H9 (cell line): ENCODE measurements around the gene FBXO11. TPM values are rescaled to one million over a fixed set of nuclear protein-coding genes. Genes with fewer than 3 reads are reported as not detected.

Experiments
- DNase-seq: peaks from one replicate; pipeline ENCODE4 v3.0.0-alpha.2; 2017
- H2AFZ ChIP-seq: one replicate; pipeline ENCODE4 v1.6.1; 2013; ENCODE audit warnings: mild to moderate bottlenecking, low read length, control low read depth, moderate library complexity
- H2AK5ac ChIP-seq: 2 replicates; pipeline ENCODE4 v1.6.1; 2013; ENCODE audit warnings: low read length, control low read depth, mixed read lengths; ENCODE audit not compliant: insufficient read length
- H2BK120ac ChIP-seq: one replicate; pipeline ENCODE4 v1.6.1; 2013; ENCODE audit warnings: low read depth, mild to moderate bottlenecking, low read length, control low read depth, inconsistent platforms; ENCODE audit not compliant: poor library complexity, severe bottlenecking
- H2BK12ac ChIP-seq: 2 replicates; pipeline ENCODE4 v1.6.1; 2013; ENCODE audit warnings: low read length, control low read depth, mixed read lengths, low read depth; ENCODE audit not compliant: insufficient read length
- H2BK15ac ChIP-seq: 2 replicates; pipeline ENCODE4 v1.6.1; 2013; ENCODE audit warnings: low read depth, low read length, control low read depth
- H2BK20ac ChIP-seq: one replicate; pipeline ENCODE4 v1.6.1; 2013; ENCODE audit warnings: low read depth, mild to moderate bottlenecking, low read length, control low read depth, inconsistent platforms; ENCODE audit not compliant: poor library complexity, severe bottlenecking
- H2BK5ac ChIP-seq: 2 replicates; pipeline ENCODE4 v1.6.1; 2013; ENCODE audit warnings: low read length, control low read depth, mixed read lengths; ENCODE audit not compliant: insufficient read length
- H3K14ac ChIP-seq: 2 replicates; pipeline ENCODE4 v1.6.1; 2013; ENCODE audit warnings: low read length, control low read depth; ENCODE audit not compliant: insufficient read depth
- H3K18ac ChIP-seq: 2 replicates; pipeline ENCODE4 v1.6.1; 2013; ENCODE audit warnings: low read depth, mild to moderate bottlenecking, mixed read lengths, low read length, control low read depth; ENCODE audit not compliant: insufficient read length
- H3K23ac ChIP-seq: 2 replicates; pipeline ENCODE4 v1.6.1; 2013; ENCODE audit warnings: low read length, control low read depth, mixed read lengths, low read depth; ENCODE audit not compliant: insufficient read length
- H3K23me2 ChIP-seq: 2 replicates; pipeline ENCODE4 v1.6.1; 2013; ENCODE audit warnings: low read depth, mild to moderate bottlenecking, mixed read lengths, low read length, control low read depth; ENCODE audit not compliant: insufficient read length, poor library complexity, severe bottlenecking
- H3K27ac ChIP-seq: 2 replicates; pipeline ENCODE4 v1.5.1; 2013; ENCODE audit warnings: low read length, control low read depth, mixed read lengths, low read depth; ENCODE audit not compliant: insufficient read length
- H3K27me3 ChIP-seq: 2 replicates; pipeline ENCODE4 v1.6.1; 2013; ENCODE audit warnings: low read length, control low read depth, inconsistent platforms; ENCODE audit not compliant: insufficient read depth
- H3K4ac ChIP-seq: 2 replicates; pipeline ENCODE4 v1.6.1; 2013; ENCODE audit warnings: low read depth, mild to moderate bottlenecking, control low read depth, inconsistent platforms, low read length, moderate library complexity
- H3K4me1 ChIP-seq: 2 replicates; pipeline ENCODE4 v1.6.1; 2013; ENCODE audit warnings: low read length, control low read depth, inconsistent platforms; ENCODE audit not compliant: insufficient read depth
- H3K4me2 ChIP-seq: 2 replicates; pipeline ENCODE4 v1.6.1; 2013; ENCODE audit warnings: low read length, control low read depth, mixed read lengths; ENCODE audit not compliant: insufficient read length, insufficient read depth
- H3K56ac ChIP-seq: 2 replicates; pipeline ENCODE4 v1.6.1; 2013; ENCODE audit warnings: low read depth, mild to moderate bottlenecking, mixed read lengths, low read length, control low read depth; ENCODE audit not compliant: insufficient read length
- H3K79me1 ChIP-seq: 2 replicates; pipeline ENCODE4 v1.6.1; 2013; ENCODE audit warnings: low read depth, mild to moderate bottlenecking, moderate library complexity, low read length, control low read depth, inconsistent platforms; ENCODE audit not compliant: insufficient read depth, poor library complexity, severe bottlenecking
- H3K79me2 ChIP-seq: 2 replicates; pipeline ENCODE4 v1.6.1; 2013; ENCODE audit warnings: low read length, control low read depth, inconsistent platforms; ENCODE audit not compliant: insufficient read depth
- H3K9ac ChIP-seq: 2 replicates; pipeline ENCODE4 v1.6.1; 2013; ENCODE audit warnings: low read length, control low read depth, mixed read lengths; ENCODE audit not compliant: insufficient read length; ENCODE audit errors: extremely low read depth
- H3K9me3 ChIP-seq: one replicate; pipeline ENCODE4 v1.6.1; 2013; ENCODE audit warnings: low read depth, low read length, inconsistent platforms; ENCODE audit not compliant: control insufficient read depth
- H3T11ph ChIP-seq: one replicate; pipeline ENCODE4 v1.6.1; 2013; ENCODE audit warnings: mild to moderate bottlenecking, low read length, control low read depth, inconsistent platforms
- H4K20me1 ChIP-seq: one replicate; pipeline ENCODE4 v1.6.1; 2013; ENCODE audit not compliant: control insufficient read depth, insufficient read length, insufficient read depth
- H4K5ac ChIP-seq: 2 replicates; pipeline ENCODE4 v1.6.1; 2013; ENCODE audit warnings: low read depth, mild to moderate bottlenecking, mixed read lengths, low read length, control low read depth; ENCODE audit not compliant: insufficient read length
- H4K8ac ChIP-seq: replicated peaks from 2 replicates; pipeline ENCODE4 v1.6.1; 2013; ENCODE audit warnings: low read length, control low read depth, mixed read lengths, low read depth; ENCODE audit not compliant: insufficient read length
- H4K91ac ChIP-seq: 2 replicates; pipeline ENCODE4 v1.6.1; 2013; ENCODE audit warnings: low read depth, mild to moderate bottlenecking, moderate library complexity, mixed read lengths, low read length, control low read depth; ENCODE audit not compliant: insufficient read length
- H3K27ac Mint-ChIP-seq, 3 experiments: 2 replicates in 2 of 3; 3 replicates in 1 of 3; pipeline ENCODE4 v1.8.0; 2020 to 2021; ENCODE audit warnings: mixed read lengths in 3 of 3, mild to moderate bottlenecking in 1 of 3, moderate library complexity in 1 of 3
- H3K27me3 Mint-ChIP-seq: 2 replicates; pipeline ENCODE4 v1.8.0; 2021; ENCODE audit warnings: low read depth, mild to moderate bottlenecking, moderate library complexity, mixed read lengths
- H3K36me3 Mint-ChIP-seq, 3 experiments: 2 replicates in 2 of 3; 3 replicates in 1 of 3; pipeline ENCODE4 v1.8.0; 2020 to 2021; ENCODE audit warnings: low read depth in 3 of 3, mixed read lengths in 3 of 3; ENCODE audit not compliant: insufficient read depth in 1 of 3
- H3K4me1 Mint-ChIP-seq, 2 experiments: 2 replicates each; pipeline ENCODE4 v1.8.0; 2020; ENCODE audit warnings: mixed read lengths in 2 of 2
- H3K4me3 Mint-ChIP-seq, 2 experiments: 2 replicates in 1 of 2; 3 replicates in 1 of 2; pipeline ENCODE4 v1.8.0; 2020 to 2021; ENCODE audit warnings: mild to moderate bottlenecking in 2 of 2, mixed read lengths in 2 of 2, moderate library complexity in 1 of 2
- H3K9me3 Mint-ChIP-seq, 2 experiments: 2 replicates in 1 of 2; 3 replicates in 1 of 2; pipeline ENCODE4 v1.8.0; 2020; ENCODE audit warnings: mild to moderate bottlenecking in 2 of 2, mixed read lengths in 2 of 2, moderate library complexity in 1 of 2
- WGBS: extraction: QIAGEN DNeasy Blood & Tissue Kit; methylation state at CpG from one replicate; pipeline ENCODE4 v1.1.7; 2013; ENCODE audit warnings: missing lambda C conversion rate, low lambda C conversion rate, mixed read lengths; ENCODE audit not compliant: insufficient read length; ENCODE audit errors: extremely low coverage; 5-methylcytosine and 5-hydroxymethylcytosine counted together
- total RNA-seq: library from RNA; stranded (reverse); gene quantifications from 2 replicates; pipeline ENCODE4 v1.2.1, GENCODE V29; 2021
- TF ChIP-seq, protein P1 (sequence below): fragments of 200-600 bp; sonication (generic); conservative IDR thresholded peaks from 3 replicates; pipeline ENCODE4 v1.8.0; 2021; ENCODE audit warnings: antibody characterized with exemption, mild to moderate bottlenecking

Gene FBXO11
- total RNA-seq, 1 experiment from 2014 or later, result 68.8 TPM

DNA sequence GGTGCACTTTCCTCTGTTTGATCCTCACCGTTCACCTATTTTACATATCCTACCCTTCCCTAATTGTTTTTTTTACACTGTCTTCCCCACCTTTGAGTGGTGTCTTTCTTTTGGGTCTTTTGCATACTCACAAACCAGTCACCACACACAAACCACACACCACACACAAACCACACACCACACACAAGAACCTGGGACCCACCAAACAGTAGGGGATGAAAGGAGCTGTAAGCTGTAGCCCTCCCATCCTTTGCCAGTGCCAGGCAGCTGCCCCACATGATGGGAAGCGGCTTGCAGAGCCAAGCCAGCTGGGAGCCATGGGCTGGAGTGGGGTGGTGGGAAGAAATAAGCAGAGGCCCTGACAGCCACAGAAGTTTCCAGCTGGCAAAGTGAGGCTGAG lies 162.2 kb downstream of the FBXO11 start:
- Histone ChIP-seq H2BK5ac (no peak overlapping the region), H2BK15ac (no peak overlapping the region), H4K20me1 (no peaks in the 10 kb centered on the region), H3K27ac (no peak overlapping the region), H4K91ac (no peak overlapping the region), H3K14ac (no peak overlapping the region), H2BK12ac (no peak overlapping the region), H4K5ac (no peak overlapping the region), H3K56ac (no peak overlapping the region), H3K79me1 (no peaks in the 10 kb centered on the region), H2AFZ (no peak overlapping the region), H3K18ac (no peak overlapping the region), H3K23ac (no peak overlapping the region), H4K8ac (no peak overlapping the region), H3K4me2 (no peak overlapping the region), H3K4ac (no peak overlapping the region), H3T11ph (no peak overlapping the region), H3K79me2 (no peaks in the 10 kb centered on the region), H3K9ac (no peak overlapping the region), H3K9me3 (peaks cover 6% of the 10 kb centered on the region), H3K4me1 (peaks cover 8% of the 10 kb centered on the region), H2BK20ac (no peak overlapping the region), H2AK5ac (no peak overlapping the region), H3K27me3 (no peaks in the 10 kb centered on the region), H3K23me2 (no peaks in the 10 kb centered on the region), H2BK120ac (no peak overlapping the region)
- Mint-ChIP-seq H3K27me3 (no peaks in the 10 kb centered on the region), H3K4me1 (peaks cover 50 to 58% of the 10 kb centered on the region in 2 experiments), H3K4me3 (no peak overlapping the region), H3K27ac (peak overlapping the region in 2 of 3 experiments; percentile 23 to 31; a peak in 1 of 7 replicates), H3K36me3 (peaks cover 19 to 33% (median 22%) of the 10 kb centered on the region in 3 experiments), H3K9me3 (peaks cover 27 to 28% of the 10 kb centered on the region in 2 experiments)
- TF ChIP-seq, protein P1, sequence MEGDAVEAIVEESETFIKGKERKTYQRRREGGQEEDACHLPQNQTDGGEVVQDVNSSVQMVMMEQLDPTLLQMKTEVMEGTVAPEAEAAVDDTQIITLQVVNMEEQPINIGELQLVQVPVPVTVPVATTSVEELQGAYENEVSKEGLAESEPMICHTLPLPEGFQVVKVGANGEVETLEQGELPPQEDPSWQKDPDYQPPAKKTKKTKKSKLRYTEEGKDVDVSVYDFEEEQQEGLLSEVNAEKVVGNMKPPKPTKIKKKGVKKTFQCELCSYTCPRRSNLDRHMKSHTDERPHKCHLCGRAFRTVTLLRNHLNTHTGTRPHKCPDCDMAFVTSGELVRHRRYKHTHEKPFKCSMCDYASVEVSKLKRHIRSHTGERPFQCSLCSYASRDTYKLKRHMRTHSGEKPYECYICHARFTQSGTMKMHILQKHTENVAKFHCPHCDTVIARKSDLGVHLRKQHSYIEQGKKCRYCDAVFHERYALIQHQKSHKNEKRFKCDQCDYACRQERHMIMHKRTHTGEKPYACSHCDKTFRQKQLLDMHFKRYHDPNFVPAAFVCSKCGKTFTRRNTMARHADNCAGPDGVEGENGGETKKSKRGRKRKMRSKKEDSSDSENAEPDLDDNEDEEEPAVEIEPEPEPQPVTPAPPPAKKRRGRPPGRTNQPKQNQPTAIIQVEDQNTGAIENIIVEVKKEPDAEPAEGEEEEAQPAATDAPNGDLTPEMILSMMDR, result no peak
- WGBS, result no CpG with 5 or more reads among the region's 2 CpGs
- DNase-seq, result no peak
